ENCODE results near the gene ST13.
"Not testable (repeated sequence)": the region's sequence is repeated elsewhere in the genome, so short reads cannot be mapped to it uniquely, and the experiment has no call there.

ST13 gene

GRCh38 chr22:40875111-40875510 lies 18.7 kb upstream of the ST13 start:
- no peak overlapping the region for H3K27ac ChIP-seq (ENCODE audit: extremely low read depth, low read depth, low read length)
- no peak overlapping the region for H3K4me3 ChIP-seq (ENCODE audit: low read depth, low read length)
- H3K9me3 ChIP-seq (ENCODE audit: control insufficient read depth, insufficient read depth, low read depth, low read length), result no peaks in the 10 kb centered on the region
- CTCF ChIA-PET, result interaction anchor here (0.6 kb wide), 1 partner anchor 169 kb away, joined by 4 read pairs; no protein-coding TSS in a partner anchor
- peaks cover 24 to 30% of the 10 kb centered on the region in 2 experiments for H3K36me3 ChIP-seq (ENCODE audit: control insufficient read depth in 2 of 2, insufficient read depth in 1 of 2, low read length in 2 of 2)
- no peaks in the 10 kb centered on the region for H3K4me1 ChIP-seq (ENCODE audit: control insufficient read depth, insufficient read depth, low read length)
- TF ChIP-seq ZNF26 (tag by site-specific recombination; IDR thresholded peaks at IDR 0.05) (no peak), KLF17 (tag by site-specific recombination; IDR thresholded peaks at IDR 0.05) (no peak), ZNF626 (tag by site-specific recombination; IDR thresholded peaks at IDR 0.05) (no peak), HOXC10 (CRISPR knock-in tag; IDR thresholded peaks at IDR 0.05) (no peak), ZNF558 (tag by site-specific recombination; IDR thresholded peaks at IDR 0.05) (no peak), ZNF157 (tag by site-specific recombination; IDR thresholded peaks at IDR 0.05) (no peak), ZSCAN30 (tag by site-specific recombination; IDR thresholded peaks at IDR 0.05) (no peak), SETDB1 (IDR thresholded peaks at IDR 0.05; ENCODE audit: insufficient read length, low read length) (no peak), ZBTB8A (tag by site-specific recombination; IDR thresholded peaks at IDR 0.05) (no peak), KLF9 (tag by site-specific recombination; IDR thresholded peaks at IDR 0.05; ENCODE audit: low read depth) (no peak), ZXDB (tag by site-specific recombination; IDR thresholded peaks at IDR 0.05) (no peak), ZNF274 (IDR thresholded peaks at IDR 0.05; ENCODE audit: low read length) (no peak), ZNF274 (tag by site-specific recombination; IDR thresholded peaks at IDR 0.05; ENCODE audit: borderline replicate concordance) (no peak), ZNF530 (tag by site-specific recombination; IDR thresholded peaks at IDR 0.05; ENCODE audit: low read depth) (no peak), ZBTB20 (tag by site-specific recombination; IDR thresholded peaks at IDR 0.05) (no peak), KLF7 (tag by site-specific recombination; IDR thresholded peaks at IDR 0.05; ENCODE audit: borderline replicate concordance) (no peak), ZNF624 (tag by site-specific recombination; IDR thresholded peaks at IDR 0.05) (no peak), ZNF280D (tag by site-specific recombination; IDR thresholded peaks at IDR 0.05) (no peak), ZNF76 (tag by site-specific recombination; IDR thresholded peaks at IDR 0.05; ENCODE audit: borderline replicate concordance, low read depth) (no peak)
- POLR2A ChIA-PET, result no interaction called here

GRCh38 chr22:40874016-40874415 lies 17.6 kb upstream of the ST13 start:
- TF ChIP-seq ZNF473 (tag by site-specific recombination; IDR thresholded peaks at IDR 0.05) (no peak), ZNF664 (tag by site-specific recombination; IDR thresholded peaks at IDR 0.05) (no peak)
- Histone ChIP-seq H3K4me3 (ENCODE audit: low read depth, low read length) (no peak overlapping the region), H3K4me1 (ENCODE audit: control insufficient read depth, insufficient read depth, low read length) (no peaks in the 10 kb centered on the region), H3K36me3 (ENCODE audit: control insufficient read depth in 2 of 2, insufficient read depth in 1 of 2, low read length in 2 of 2) (peaks cover 28 to 31% of the 10 kb centered on the region in 2 experiments), H3K27ac (ENCODE audit: extremely low read depth, low read depth, low read length) (no peak overlapping the region), H3K9me3 (ENCODE audit: control insufficient read depth, insufficient read depth, low read depth, low read length) (no peaks in the 10 kb centered on the region)
- CTCF ChIA-PET, result interaction anchor here (1.4 kb wide), 1 partner anchor 17 kb away, joined by 4 read pairs; the partner anchor contains the start of genes ST13 and XPNPEP3
- POLR2A ChIA-PET, result interaction anchor here (0.6 kb wide), 1 partner anchor 79 kb away, joined by 3 read pairs; no protein-coding TSS in a partner anchor

GRCh38 chr22:40868379-40868778 lies 11.9 kb upstream of the ST13 start:
- peaks cover 14 to 22% of the 10 kb centered on the region in 2 experiments for H3K36me3 ChIP-seq (ENCODE audit: control insufficient read depth in 2 of 2, insufficient read depth in 1 of 2, low read length in 2 of 2)
- H3K4me3 ChIP-seq (ENCODE audit: low read depth, low read length); H3K27ac ChIP-seq (ENCODE audit: extremely low read depth, low read depth, low read length); H3K9me3 ChIP-seq (ENCODE audit: control insufficient read depth, insufficient read depth, low read depth, low read length); H3K4me1 ChIP-seq (ENCODE audit: control insufficient read depth, insufficient read depth, low read length): not testable (repeated sequence)
- POLR2A ChIA-PET, result interaction anchor here (0.7 to 2.6 kb wide), 4 partner anchors 9 to 143 kb away, joined by 3 to 14 read pairs (median 4); partner anchors contain the start of genes ST13 and XPNPEP3
- CTCF ChIA-PET, result interaction anchor here (0.9 kb wide), 1 partner anchor 17 kb away, joined by 3 read pairs; no protein-coding TSS in a partner anchor

All from HEK293 (cell line).